K562 (cell line): ENCODE results near the gene KLRD1. TPM values are rescaled to one million over a fixed set of nuclear protein-coding genes. Genes with fewer than 3 reads are reported as not detected.

Experiments used
- ARHGAP35 ChIP-seq: fragments of 450-650 bp; IDR thresholded peaks from 2 replicates; pipeline ENCODE4 v1.6.1; 2018; ENCODE audit not compliant: partially characterized antibody
- ASH1L ChIP-seq: fragments of 450-650 bp; IDR thresholded peaks from 2 replicates; pipeline ENCODE4 v1.6.1; 2018; ENCODE audit warnings: borderline replicate concordance, mild to moderate bottlenecking, low read depth; ENCODE audit not compliant: partially characterized antibody
- BCLAF1 ChIP-seq, 2 experiments: fragments of 450-650 bp in 1 of 2; IDR thresholded peaks; 2 replicates each; pipeline ENCODE4 v1.6.1; 2011 to 2017; ENCODE audit warnings: low read depth in 2 of 2, antibody characterized with exemption in 1 of 2, borderline replicate concordance in 1 of 2, low read length in 1 of 2, mild to moderate bottlenecking in 1 of 2, mixed read lengths in 1 of 2; ENCODE audit not compliant: control insufficient read depth in 1 of 2
- ETV6 ChIP-seq, 3 experiments: fragments of 150-350 bp in 1 of 3; sonication (generic) in 1 of 3; formaldehyde crosslinking in 1 of 3; IDR thresholded peaks; 2 replicates each; pipeline versions ENCODE4 v1.6.1 to v1.8.0; 2014 to 2022; ENCODE audit warnings: borderline replicate concordance in 2 of 3, low read depth in 2 of 3, antibody characterized with exemption in 1 of 3, low read length in 1 of 3, mild to moderate bottlenecking in 1 of 3, missing genetic modification reagents in 1 of 3
- FOXM1 ChIP-seq, 2 experiments: fragments of 450-650 bp in 1 of 2; sonication (generic) in 1 of 2; formaldehyde crosslinking in 1 of 2; IDR thresholded peaks; 2 replicates each; pipeline versions ENCODE4 v1.6.1 to v1.9.0; 2017 to 2022; ENCODE audit warnings: low read depth in 2 of 2, mild to moderate bottlenecking in 2 of 2, missing genetic modification reagents in 1 of 2, moderate library complexity in 1 of 2
- HINFP ChIP-seq: fragments of 450-650 bp; conservative IDR thresholded peaks from 2 replicates; pipeline ENCODE4 v1.6.1; 2016; ENCODE audit warnings: missing genetic modification characterization, low read depth, mild to moderate bottlenecking, control low read depth, missing compliant biosample characterization
- HIVEP1 ChIP-seq: fragments of 250-450 bp; sonication (Bioruptor Pico); IDR thresholded peaks from 2 replicates; pipeline ENCODE4 v1.4.0; 2020; ENCODE audit warnings: mild to moderate bottlenecking
- L3MBTL2 ChIP-seq: fragments of 450-650 bp; IDR thresholded peaks from 2 replicates; pipeline ENCODE4 v1.6.1; 2016; ENCODE audit warnings: mild to moderate bottlenecking, moderate library complexity
- NR0B1 ChIP-seq: fragments of 450-650 bp; IDR thresholded peaks from one replicate; pipeline ENCODE4 v1.6.1; 2018; ENCODE audit warnings: mild to moderate bottlenecking, moderate library complexity; ENCODE audit not compliant: partially characterized antibody
- NRF1 ChIP-seq, 2 experiments: fragments of 450-650 bp; IDR thresholded peaks in 1 of 2; conservative IDR thresholded peaks in 1 of 2; 2 replicates each; pipeline ENCODE4 v1.6.1; 2014; ENCODE audit warnings: mild to moderate bottlenecking in 2 of 2
- SMARCA4 ChIP-seq: fragments of 450-650 bp; IDR thresholded peaks from 2 replicates; pipeline ENCODE4 v1.6.1; 2016
- SUPT5H ChIP-seq: fragments of 450-650 bp; IDR thresholded peaks from 2 replicates; pipeline ENCODE4 v1.6.1; 2016
- TAF1 ChIP-seq: IDR thresholded peaks from 2 replicates; pipeline ENCODE4 v1.6.1; 2011; ENCODE audit warnings: mild to moderate bottlenecking, low read length, moderate library complexity; ENCODE audit not compliant: insufficient read depth, control insufficient read depth, severe bottlenecking; ENCODE audit errors: extremely low read depth
- TCFL5 ChIP-seq: fragments of 250-450 bp; sonication (Bioruptor Pico); conservative IDR thresholded peaks from 2 replicates; pipeline ENCODE4 v1.6.1; 2021; ENCODE audit warnings: mild to moderate bottlenecking, moderate library complexity, matching md5 sums
- ZFP36 ChIP-seq: fragments of 150-350 bp; IDR thresholded peaks from 2 replicates; pipeline ENCODE4 v1.6.1; 2018; ENCODE audit warnings: low read length, low read depth; ENCODE audit not compliant: partially characterized antibody
- ZNF124 ChIP-seq: sonication (generic); formaldehyde crosslinking; IDR thresholded peaks from 2 replicates; pipeline ENCODE4 v1.8.1; 2022; ENCODE audit warnings: missing genetic modification reagents
- ZNF408 ChIP-seq: fragments of 250-450 bp; sonication (Bioruptor Pico); IDR thresholded peaks from 2 replicates; pipeline ENCODE4 v1.4.0; 2020; ENCODE audit warnings: low read depth, mild to moderate bottlenecking, moderate library complexity
- polyA plus RNA-seq, 8 experiments: library from polyadenylated mRNA; depleted of rRNA in 4 of 8; stranded (reverse) in 5 of 8; unstranded in 3 of 8; fragments of >200 nt; fragmentation: Nextera tagmentation in 2 of 8; fragmentation: Illumina TruSeq in 1 of 8; extraction: Ambion mirVana in 2 of 8; extraction: Trizol in 1 of 8; gene quantifications; 2 replicates each; pipeline versions ENCODE4 v1.2.1 to v1.2.3, GENCODE V29; 2011 to 2014; ENCODE audit warnings: inconsistent platforms in 1 of 8, missing spikeins in 1 of 8
- total RNA-seq, 7 experiments: library from RNA; depleted of rRNA in 6 of 7; stranded (reverse); fragments of >200 nt in 6 of 7; fragmentation: Illumina TruSeq in 2 of 7; extraction: Trizol in 2 of 7; gene quantifications; 2 replicates each; pipeline versions ENCODE4 v1.2.1 to v1.2.3, GENCODE V29; 2011 to 2021; ENCODE audit warnings: low replicate concordance in 1 of 7
- TF ChIP-seq, protein P1 (sequence below): sonication (generic); formaldehyde crosslinking; IDR thresholded peaks from 2 replicates; pipeline ENCODE4 v1.8.0; 2022; ENCODE audit warnings: mild to moderate bottlenecking, missing genetic modification reagents

Gene KLRD1
- total and polyA plus RNA-seq, 9 of the 15 experiments (the other 6 are each of a cell fraction or from before 2014, with no cell fraction given) = not detected

GRCh38 chr12:10363914-10364814 lies 56.5 kb downstream of the KLRD1 start (continued):
- TF ChIP-seq BCLAF1 (IDR thresholded peaks at IDR 0.05; ENCODE audit: borderline replicate concordance in 1 of 2, control insufficient read depth in 1 of 2, low read depth in 2 of 2, low read length in 1 of 2) = no peak
- TF ChIP-seq, protein P1, sequence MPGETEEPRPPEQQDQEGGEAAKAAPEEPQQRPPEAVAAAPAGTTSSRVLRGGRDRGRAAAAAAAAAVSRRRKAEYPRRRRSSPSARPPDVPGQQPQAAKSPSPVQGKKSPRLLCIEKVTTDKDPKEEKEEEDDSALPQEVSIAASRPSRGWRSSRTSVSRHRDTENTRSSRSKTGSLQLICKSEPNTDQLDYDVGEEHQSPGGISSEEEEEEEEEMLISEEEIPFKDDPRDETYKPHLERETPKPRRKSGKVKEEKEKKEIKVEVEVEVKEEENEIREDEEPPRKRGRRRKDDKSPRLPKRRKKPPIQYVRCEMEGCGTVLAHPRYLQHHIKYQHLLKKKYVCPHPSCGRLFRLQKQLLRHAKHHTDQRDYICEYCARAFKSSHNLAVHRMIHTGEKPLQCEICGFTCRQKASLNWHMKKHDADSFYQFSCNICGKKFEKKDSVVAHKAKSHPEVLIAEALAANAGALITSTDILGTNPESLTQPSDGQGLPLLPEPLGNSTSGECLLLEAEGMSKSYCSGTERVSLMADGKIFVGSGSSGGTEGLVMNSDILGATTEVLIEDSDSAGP (CRISPR knock-in tag) = no peak
- no peak for TF ChIP-seq NR0B1
- TF ChIP-seq ZNF408 (CRISPR knock-in tag) = no peak
- no peak for TF ChIP-seq NRF1 (conservative IDR thresholded peaks at IDR 0.05 in 1 of 2, IDR thresholded peaks at IDR 0.05 in 1 of 2)
- TF ChIP-seq TAF1 = peak; percentile 38
- no peak for TF ChIP-seq TCFL5 (CRISPR knock-in tag)
- TF ChIP-seq ZFP36 = no peak
- TF ChIP-seq ASH1L = no peak
- peak; percentile 14; the same call in 1 of the 2 replicates for TF ChIP-seq L3MBTL2
- TF ChIP-seq ZNF124 = no peak
- no peak for TF ChIP-seq ARHGAP35
- 0 out of 2 replicates have a peak, but pooled peaks have one; percentile 34 for TF ChIP-seq SMARCA4
- TF ChIP-seq HIVEP1 (CRISPR knock-in tag) = no peak
- no peak for TF ChIP-seq ETV6 (IDR thresholded peaks at IDR 0.05; ENCODE audit: borderline replicate concordance in 1 of 2, low read depth in 2 of 2, low read length in 1 of 2)
- no peak for TF ChIP-seq ETV6 (CRISPR knock-in tag; IDR thresholded peaks at IDR 0.05; ENCODE audit: borderline replicate concordance)
- TF ChIP-seq HINFP (tag) = no peak
- no peak for TF ChIP-seq FOXM1 (IDR thresholded peaks at IDR 0.05; ENCODE audit: low read depth)
- no peak for TF ChIP-seq FOXM1 (CRISPR knock-in tag; IDR thresholded peaks at IDR 0.05; ENCODE audit: low read depth)
- TF ChIP-seq SUPT5H = peak; percentile 28
